Omental fat pad (tissue), 4 donors: ENCODE data around the gene FGD6. TPM values are rescaled to one million over a fixed set of nuclear protein-coding genes. Genes with fewer than 3 reads are reported as not detected.
A peak's percentile ranks its signal among the peaks of the same experiment; 100 is the strongest.

Experiments
- ATAC-seq: fragments of 150-250 bp; one replicate; pipeline ENCODE4 v1.9.1; 2016; ENCODE audit warnings: mild to moderate bottlenecking, moderate library complexity; ENCODE audit not compliant: low FRiP score
- DNase-seq: peaks from one replicate; pipeline ENCODE4 v3.0.0-alpha.2; 2019; ENCODE audit warnings: low spot score
- CTCF ChIP-seq, 3 donors: fragments of 450-650 bp; IDR thresholded peaks; one replicate each; pipeline ENCODE4 v1.5.1; 2016 to 2017; ENCODE audit warnings: antibody characterized with exemption in 3 of 3, mild to moderate bottlenecking in 3 of 3, moderate library complexity in 2 of 3
- total RNA-seq, 4 donors: library from RNA; depleted of rRNA; stranded (reverse); fragments of >200 nt; gene quantifications; one replicate each; pipeline ENCODE4 v1.1.0, GENCODE V29; 2016

FGD6 gene
- total RNA-seq, 4 donors from 2014 or later = 6.6 to 9.6 (median 7.4) TPM

- DNase-seq (no peak), ATAC-seq (peak; percentile 52)
- no peak for TF ChIP-seq CTCF (IDR thresholded peaks at IDR 0.05)
Measured at GRCh38 chr12:95116773-95117172, 100.5 kb downstream of the FGD6 start.

GRCh38 chr12:95116341-95116740, 100.9 kb downstream of the FGD6 start:
- no peak for ATAC-seq
- TF ChIP-seq CTCF (IDR thresholded peaks at IDR 0.05) = no peak

DNA sequence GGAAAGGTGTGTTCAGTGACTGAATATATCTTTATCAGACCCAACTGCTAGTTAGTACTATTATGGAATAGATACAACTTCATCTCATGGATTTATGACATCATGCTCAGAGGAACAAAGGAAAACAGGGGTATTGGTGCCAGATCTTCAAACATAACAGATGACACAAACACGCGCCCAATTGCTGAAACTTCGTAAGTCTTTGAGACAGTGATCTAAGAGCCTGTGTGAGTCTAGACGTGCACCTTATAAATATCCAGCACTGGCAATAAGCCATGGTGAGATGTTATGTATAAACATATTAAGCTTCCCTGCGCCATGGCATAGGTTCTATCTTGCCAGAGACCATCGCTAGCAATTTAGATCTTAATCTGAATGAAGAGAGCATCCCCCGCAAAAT, 101.6 kb downstream of the FGD6 start:
- ATAC-seq = no peak
- no peak for TF ChIP-seq CTCF (IDR thresholded peaks at IDR 0.05)
- DNase-seq = no peak

More at GRCh38 chr12:95116341-95116740, 100.9 kb downstream of the FGD6 start:
- DNase-seq = no peak

GRCh38 chr12:95114766-95115405, 102.4 kb downstream of the FGD6 start:
- no peak for ATAC-seq
- TF ChIP-seq CTCF (IDR thresholded peaks at IDR 0.05) = no peak
- DNase-seq = no peak

- no peak for TF ChIP-seq CTCF (IDR thresholded peaks at IDR 0.05)
- ATAC-seq (no peak), DNase-seq (no peak)
Measured at GRCh38 chr12:95107362-95107761, 109.9 kb downstream of the FGD6 start.

- no peak for TF ChIP-seq CTCF (IDR thresholded peaks at IDR 0.05)
- no peak for DNase-seq
- no peak for ATAC-seq
Measured at GRCh38 chr12:95105540-95105939, 111.7 kb downstream of the FGD6 start.

DNA sequence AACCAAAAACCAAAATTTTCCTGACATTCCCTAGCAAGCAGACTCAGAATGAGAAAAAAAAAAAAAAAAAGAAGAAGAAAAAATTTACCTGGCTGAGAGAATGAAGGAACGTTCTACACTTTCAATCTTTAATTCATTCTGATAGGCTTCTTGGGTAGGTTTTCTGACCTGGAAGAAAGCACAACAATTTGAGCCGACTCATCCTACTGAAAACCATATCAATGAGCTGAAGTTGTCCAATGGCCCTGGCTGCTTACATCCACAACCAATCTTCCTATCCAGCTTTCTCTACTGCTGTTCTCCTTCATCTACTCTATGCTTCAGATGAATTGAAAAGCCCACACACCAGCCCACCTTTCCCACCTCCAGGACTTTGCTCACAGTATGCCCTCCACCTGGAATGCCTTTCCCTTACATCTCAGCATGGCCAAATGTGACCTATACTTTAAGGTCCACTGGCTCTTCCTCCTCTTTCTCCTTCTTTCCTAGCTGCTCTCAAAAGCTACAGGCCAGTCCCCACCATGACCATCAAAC, 112.3 kb downstream of the FGD6 start:
- no peak for DNase-seq
- no peak for ATAC-seq
- TF ChIP-seq CTCF (IDR thresholded peaks at IDR 0.05) = no peak
